H1 (cell line): Measurements from ENCODE around the gene KLHDC7B. TPM values are rescaled to one million over a fixed set of nuclear protein-coding genes. Genes with fewer than 3 reads are reported as not detected.

Experiments
- BRCA1 ChIP-seq: IDR thresholded peaks from 2 replicates; pipeline ENCODE4 v1.6.1; 2012; ENCODE audit warnings: low read depth, low read length, improper control_type of control experiment
- polyA plus RNA-seq, 7 experiments: library from polyadenylated mRNA; depleted of rRNA in 3 of 7; stranded (reverse) in 5 of 7; unstranded in 2 of 7; fragments of >200 nt in 5 of 7; fragments of 200-250 nt in 2 of 7; gene quantifications; 1 replicate in 5 of 7; 2 replicates in 1 of 7; 4 replicates in 1 of 7; pipeline versions ENCODE4 v1.2.1 to v1.2.3, GENCODE V29; 2011 to 2013; ENCODE audit warnings: missing spikeins in 2 of 7, mixed read lengths in 2 of 7
- total RNA-seq: library from RNA; stranded (reverse); fragmentation: NEBNext Ultra II Directional; extraction: Animal tissue kit (Norgen Biotek cat#: 25700); gene quantifications from 2 replicates; pipeline ENCODE4 v1.2.1, GENCODE V29; 2021

KLHDC7B gene
- total and polyA plus RNA-seq, 2 of the 8 experiments (the other 6 are each of a cell fraction or from before 2014, with no cell fraction given), result not detected

GRCh38 chr22:50544078-50544745 lies 1.5 kb upstream of the KLHDC7B start (continued):
- TF ChIP-seq BRCA1, result no peak
